GM23248 (cell line): ENCODE data around the gene PLA2R1.

Experiments used
- EZH2 ChIP-seq: fragments of 200-600 bp; sonication (generic); IDR thresholded peaks from 2 replicates; pipeline ENCODE4 v1.6.1; 2018; ENCODE audit warnings: antibody characterized with exemption, mild to moderate bottlenecking; ENCODE audit not compliant: insufficient read depth, poor library complexity, severe bottlenecking
- EZH2phosphoT487 ChIP-seq: fragments of 200-600 bp; sonication (generic); IDR thresholded peaks from 2 replicates; pipeline ENCODE4 v1.6.1; 2018; ENCODE audit warnings: antibody characterized with exemption, moderate library complexity, mild to moderate bottlenecking, low read depth; ENCODE audit not compliant: insufficient read depth

GRCh38 chr2:159987181-159987580 lies 75.2 kb downstream of the PLA2R1 start:
- TF ChIP-seq EZH2 (no peak), EZH2phosphoT487 (no peak)
